Natural killer cell (primary cell): ENCODE measurements around the gene BHLHE40. TPM values are rescaled to one million over a fixed set of nuclear protein-coding genes. Genes with fewer than 3 reads are reported as not detected.

ENCODE experiments used
- ATAC-seq, 3 donors: fragments of 150-1000 bp in 2 of 3; fragments of 200-7000 bp in 1 of 3; cut with Tn5 transposase; 1 replicate in 1 of 3; 2 replicates in 2 of 3; pipeline ENCODE4 v1.10.0; 2021; ENCODE audit warnings: mild to moderate bottlenecking in 2 of 3, moderate library complexity in 2 of 3
- DNase-seq, 2 donors: peaks; one replicate each; pipeline versions ENCODE4 v3.0.0 to v3.0.0-alpha.2; 2013 to 2021; ENCODE audit warnings: mixed read lengths in 1 of 2
- H3K27ac ChIP-seq: one replicate; pipeline ENCODE4 v1.5.1; 2013; ENCODE audit warnings: mild to moderate bottlenecking, low read length
- H3K27me3 ChIP-seq: one replicate; pipeline ENCODE4 v1.6.1; 2013; ENCODE audit warnings: low read length; ENCODE audit not compliant: control insufficient read depth, insufficient read depth
- H3K36me3 ChIP-seq: one replicate; pipeline ENCODE4 v1.6.1; 2013; ENCODE audit warnings: low read length; ENCODE audit not compliant: control insufficient read depth, insufficient read depth
- H3K4me1 ChIP-seq: one replicate; pipeline ENCODE4 v1.6.1; 2013; ENCODE audit warnings: low read length; ENCODE audit not compliant: control insufficient read depth, insufficient read depth
- H3K4me3 ChIP-seq: one replicate; pipeline ENCODE4 v1.5.1; 2013; ENCODE audit warnings: low read length
- H3K9me3 ChIP-seq: one replicate; pipeline ENCODE4 v1.6.1; 2013; ENCODE audit warnings: low read length; ENCODE audit not compliant: control insufficient read depth, insufficient read depth
- H3K27ac Mint-ChIP-seq, 2 donors: one replicate each; pipeline ENCODE4 v1.8.0; 2022; ENCODE audit warnings: mild to moderate bottlenecking in 2 of 2, mixed read lengths in 2 of 2, moderate library complexity in 1 of 2
- H3K27me3 Mint-ChIP-seq, 2 donors: one replicate each; pipeline ENCODE4 v1.8.0; 2022; ENCODE audit warnings: low read depth in 2 of 2, mixed read lengths in 2 of 2
- H3K36me3 Mint-ChIP-seq: one replicate; pipeline ENCODE4 v1.8.0; 2022; ENCODE audit warnings: mixed read lengths
- H3K4me1 Mint-ChIP-seq, 2 donors: one replicate each; pipeline ENCODE4 v1.8.0; 2022; ENCODE audit warnings: mixed read lengths in 2 of 2
- H3K4me3 Mint-ChIP-seq: one replicate; pipeline ENCODE4 v1.8.0; 2022; ENCODE audit warnings: mild to moderate bottlenecking, moderate library complexity, mixed read lengths
- H3K9me3 Mint-ChIP-seq, 2 donors: one replicate each; pipeline ENCODE4 v1.8.0; 2022; ENCODE audit warnings: mixed read lengths in 2 of 2
- CTCF ChIP-seq: fragments of 200-600 bp; IDR thresholded peaks from one replicate; pipeline ENCODE4 v1.8.0; 2022; ENCODE audit warnings: antibody characterized with exemption
- WGBS: methylation state at CpG from one replicate; pipeline ENCODE4 v1.1.7; 2013; ENCODE audit warnings: missing lambda C conversion rate; ENCODE audit not compliant: insufficient coverage; 5-methylcytosine and 5-hydroxymethylcytosine counted together
- intact Hi-C: fragments of 100-400 bp; cut with micrococcal nuclease; formaldehyde crosslinking; loops from one replicate; pipeline ENCODE4 v1.14.2; 2022
- total RNA-seq, 4 donors: library from RNA; stranded (reverse); fragments of 120-200 nt in 1 of 4; gene quantifications; one replicate each; pipeline versions ENCODE4 v1.2.3 to v1.2.4, GENCODE V29; 2013 to 2022

Gene BHLHE40
- total RNA-seq, 3 donors from 2014 or later (not counting 1 experiment from before 2014, with no cell fraction given): 512 to 725 (median 719) TPM

GRCh38 chr3:5026046-5026362, 46.8 kb downstream of the BHLHE40 start:
- no peak for DNase-seq

DNA sequence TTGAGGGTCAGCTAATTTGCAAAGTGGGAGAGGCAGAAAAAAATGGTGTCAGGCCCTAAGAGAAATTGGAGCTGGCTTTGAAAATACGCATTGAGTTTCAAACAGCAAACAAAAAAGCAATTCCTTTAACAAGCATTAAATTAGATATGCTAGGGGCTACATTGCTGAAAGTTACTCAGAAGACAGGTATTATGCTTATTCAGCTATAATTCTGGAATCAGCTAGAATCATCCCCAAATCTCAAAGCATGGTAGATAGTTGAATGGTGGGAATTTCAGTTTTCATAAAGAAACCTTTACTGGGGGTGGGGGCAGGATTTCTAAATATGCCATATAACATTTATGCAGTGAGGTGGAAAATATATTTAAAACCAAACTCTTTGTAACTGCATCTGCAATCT, 50.5 kb downstream of the BHLHE40 start:
- Mint-ChIP-seq H3K9me3 (no peaks in the 10 kb centered on the region), H3K27me3 (peaks cover 0 to 2% of the 10 kb centered on the region in 2 donors), H3K4me1 (peaks cover 10 to 16% of the 10 kb centered on the region in 2 donors), H3K36me3 (no peaks in the 10 kb centered on the region), H3K4me3 (no peak overlapping the region), H3K27ac (no peak overlapping the region)
- Histone ChIP-seq H3K4me3 (no peak overlapping the region), H3K9me3 (no peaks in the 10 kb centered on the region), H3K27ac (no peak overlapping the region), H3K27me3 (no peaks in the 10 kb centered on the region), H3K4me1 (peaks cover 19% of the 10 kb centered on the region), H3K36me3 (no peaks in the 10 kb centered on the region)
- DNase-seq: no peak
- WGBS: no CpG with 5 or more reads among the region's 1 CpG
- intact Hi-C loops: loop anchor here (5.0 kb wide), 1 partner anchor 197 kb away; no protein-coding TSS in a partner anchor
- no peak for TF ChIP-seq CTCF
- ATAC-seq: no peak

More at GRCh38 chr3:5026046-5026362, 46.8 kb downstream of the BHLHE40 start:
- H3K27ac Mint-ChIP-seq: peak overlapping the region; percentile 86 to 92
- peak overlapping the region; percentile 84 for H3K27ac ChIP-seq
- no peaks in the 10 kb centered on the region for H3K9me3 Mint-ChIP-seq
- intact Hi-C loops: loop anchor here (1.0 to 5.0 kb wide), 4 partner anchors 20 to 315 kb away; no protein-coding TSS in a partner anchor
- 45% methylated on average over 5 of the region's 5 CpGs for WGBS
- no peaks in the 10 kb centered on the region for H3K36me3 Mint-ChIP-seq
- peaks cover 9 to 15% of the 10 kb centered on the region in 2 donors for H3K4me1 Mint-ChIP-seq
- H3K9me3 ChIP-seq: no peaks in the 10 kb centered on the region
- no peak for TF ChIP-seq CTCF
- peaks cover 0 to 2% of the 10 kb centered on the region in 2 donors for H3K27me3 Mint-ChIP-seq
- peak overlapping the region; percentile 75 for H3K4me3 ChIP-seq
- H3K36me3 ChIP-seq: no peaks in the 10 kb centered on the region
- H3K4me1 ChIP-seq: peaks cover 17% of the 10 kb centered on the region
- H3K27me3 ChIP-seq: no peaks in the 10 kb centered on the region
- H3K4me3 Mint-ChIP-seq: peak overlapping the region; percentile 55
- ATAC-seq: peak in 1 of 3 donors; percentile 68

DNA sequence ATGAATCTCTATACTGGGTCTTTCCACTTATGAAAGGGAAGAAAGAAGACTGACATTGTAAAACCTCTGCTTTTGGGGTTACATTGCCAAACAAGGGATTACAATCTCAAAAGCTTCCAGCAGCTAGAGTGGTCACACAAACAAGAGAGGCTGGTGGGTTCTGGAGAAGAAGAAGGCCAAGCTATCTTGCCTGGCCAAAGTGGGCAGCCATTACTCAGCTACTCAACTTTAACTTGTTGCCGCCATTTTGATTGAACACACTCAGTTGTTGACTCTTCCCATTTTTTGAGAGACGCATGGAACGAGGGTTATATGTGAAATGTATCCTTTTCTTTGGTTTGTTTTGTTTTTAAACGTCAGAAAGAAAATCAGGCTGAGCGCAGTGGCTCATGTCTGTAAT, 50.9 kb downstream of the BHLHE40 start:
- H3K4me3 ChIP-seq: no peak overlapping the region
- 96% methylated on average over 5 of the region's 5 CpGs for WGBS
- Mint-ChIP-seq H3K27ac (no peak overlapping the region), H3K9me3 (no peaks in the 10 kb centered on the region), H3K36me3 (no peaks in the 10 kb centered on the region), H3K27me3 (peaks cover 0 to 2% of the 10 kb centered on the region in 2 donors), H3K4me1 (peaks cover 15 to 20% of the 10 kb centered on the region in 2 donors), H3K4me3 (no peak overlapping the region)
- DNase-seq (no peak), ATAC-seq (no peak)
- peaks cover 23% of the 10 kb centered on the region for H3K4me1 ChIP-seq
- H3K36me3 ChIP-seq: no peaks in the 10 kb centered on the region
- H3K27me3 ChIP-seq: no peaks in the 10 kb centered on the region
- no peak for TF ChIP-seq CTCF
- intact Hi-C loops: no loop called here
- H3K27ac ChIP-seq: no peak overlapping the region
- no peaks in the 10 kb centered on the region for H3K9me3 ChIP-seq

DNA sequence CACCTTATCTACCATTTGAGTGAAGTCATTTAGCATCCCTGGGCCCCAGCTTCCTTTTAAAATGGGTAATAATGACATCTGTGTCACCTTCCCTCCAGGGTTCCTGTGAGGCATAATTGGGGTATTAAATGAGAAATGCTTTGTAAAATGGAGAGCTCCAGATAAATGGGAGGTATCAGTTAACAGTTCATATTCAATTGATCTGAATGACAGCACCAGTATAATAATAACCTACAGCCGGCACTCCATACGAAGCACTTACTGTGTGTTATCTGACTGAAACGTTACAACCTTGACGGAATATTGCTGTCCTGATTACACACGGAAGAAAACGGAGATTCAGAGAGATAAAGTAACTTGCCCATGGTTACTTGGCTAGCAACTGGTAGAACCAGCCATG, 53.6 kb downstream of the BHLHE40 start:
- intact Hi-C loops: no loop called here
- no peak overlapping the region for H3K27ac ChIP-seq
- H3K4me1 ChIP-seq: peaks cover 19% of the 10 kb centered on the region
- DNase-seq: no peak
- WGBS: 91% methylated on average over 6 of the region's 6 CpGs
- no peaks in the 10 kb centered on the region for H3K9me3 ChIP-seq
- H3K36me3 Mint-ChIP-seq: no peaks in the 10 kb centered on the region
- H3K36me3 ChIP-seq: no peaks in the 10 kb centered on the region
- no peak for TF ChIP-seq CTCF
- no peak overlapping the region for H3K4me3 Mint-ChIP-seq
- H3K4me3 ChIP-seq: no peak overlapping the region
- peaks cover 25 to 30% of the 10 kb centered on the region in 2 donors for H3K4me1 Mint-ChIP-seq
- no peaks in the 10 kb centered on the region for H3K27me3 ChIP-seq
- H3K27ac Mint-ChIP-seq: no peak overlapping the region
- peaks cover 0 to 2% of the 10 kb centered on the region in 2 donors for H3K27me3 Mint-ChIP-seq
- no peaks in the 10 kb centered on the region for H3K9me3 Mint-ChIP-seq
- no peak for ATAC-seq
